GM19023 (cell line): ENCODE measurements around the gene TFDP2.
"Not testable (repeated sequence)": the region's sequence is repeated elsewhere in the genome, so short reads cannot be mapped to it uniquely, and the experiment has no call there.

Experiments used
- ATAC-seq: cut with Tn5 transposase; IDR thresholded peaks from one replicate; pipeline ENCODE4 v1.9.1; 2021; ENCODE audit warnings: mild to moderate bottlenecking, moderate library complexity; ENCODE audit not compliant: unreplicated experiment

The TFDP2 gene

GRCh38 chr3:142148792-142149672 is at the start of gene TFDP2:
TSS of gene TFDP2 (minus strand) at chr3:142149544. CDS start at chr3:142101749, 47,795 bp downstream.
- peak; percentile 100 for ATAC-seq

GRCh38 chr3:142188846-142189245 is 39.5 kb upstream of the TFDP2 start:
- ATAC-seq = no peak

GRCh38 chr3:142180761-142181362 is 31.5 kb upstream of the TFDP2 start:
- ATAC-seq = no peak

- no peak for ATAC-seq
These were observed 26.1 kb upstream of the TFDP2 start for GRCh38 chr3:142175478-142175877.

GRCh38 chr3:142174559-142174958 is 25.2 kb upstream of the TFDP2 start:
- no peak for ATAC-seq

GRCh38 chr3:142168514-142168913 is 19.2 kb upstream of the TFDP2 start:
- no peak for ATAC-seq

- ATAC-seq = no peak
These were observed 15.8 kb upstream of the TFDP2 start for GRCh38 chr3:142165194-142165593.

GRCh38 chr3:142159083-142159740 is 9.9 kb upstream of the TFDP2 start:
- no peak for ATAC-seq

- no peak for ATAC-seq
These were observed 4.8 kb upstream of the TFDP2 start for GRCh38 chr3:142154186-142154585.

GRCh38 chr3:142152384-142152783 is 3.0 kb upstream of the TFDP2 start:
- no peak for ATAC-seq

GRCh38 chr3:142151828-142152227 is 2.5 kb upstream of the TFDP2 start:
- ATAC-seq = no peak

- no peak for ATAC-seq
These were observed 1.9 kb upstream of the TFDP2 start for GRCh38 chr3:142151240-142151639.

- no peak for ATAC-seq
These were observed 927 bp upstream of the TFDP2 start for GRCh38 chr3:142150271-142150670.

- no peak for ATAC-seq
These were observed 289 bp upstream of the TFDP2 start for GRCh38 chr3:142149673-142149992.

GRCh38 chr3:142148044-142148791 is 1.1 kb downstream of the TFDP2 start:
- no peak for ATAC-seq

- not testable (repeated sequence) for ATAC-seq
These were observed 4.8 kb downstream of the TFDP2 start for GRCh38 chr3:142144587-142144986.

- ATAC-seq = not testable (repeated sequence)
These were observed 8.6 kb downstream of the TFDP2 start for GRCh38 chr3:142140608-142141285.

GRCh38 chr3:142137089-142137488 is 12.3 kb downstream of the TFDP2 start:
- ATAC-seq = not testable (repeated sequence)

GRCh38 chr3:142134799-142135325 is 14.5 kb downstream of the TFDP2 start:
- ATAC-seq = no peak

- ATAC-seq = no peak
These were observed 19.7 kb downstream of the TFDP2 start for GRCh38 chr3:142129516-142130171.
